NCI-H226 (cell line): Measurements from ENCODE around the gene SPATC1L.
A peak's percentile ranks its signal among the peaks of the same experiment; 100 is the strongest.

Source experiments
- DNase-seq: peaks from one replicate; pipeline ENCODE4 v3.0.0-alpha.2; 2015

Gene SPATC1L

GRCh38 chr21:46160907-46161632 is 23.2 kb downstream of the SPATC1L start:
- no peak for DNase-seq

GRCh38 chr21:46160657-46160906 is 23.7 kb downstream of the SPATC1L start:
- no peak for DNase-seq

- DNase-seq: no peak
Measured at GRCh38 chr21:46159841-46160656, 24.2 kb downstream of the SPATC1L start.

GRCh38 chr21:46159390-46159789 is 24.9 kb downstream of the SPATC1L start:
- no peak for DNase-seq

GRCh38 chr21:46158666-46159300 is 25.5 kb downstream of the SPATC1L start:
- DNase-seq: no peak

- no peak for DNase-seq
Measured at GRCh38 chr21:46157987-46158451, 26.2 kb downstream of the SPATC1L start.

- no peak for DNase-seq
Measured at GRCh38 chr21:46157396-46157986, 26.8 kb downstream of the SPATC1L start.

- no peak for DNase-seq
Measured at GRCh38 chr21:46156678-46157077, 27.6 kb downstream of the SPATC1L start.

- no peak for DNase-seq
Measured at GRCh38 chr21:46156378-46156645, 27.9 kb downstream of the SPATC1L start.

- DNase-seq: no peak
Measured at GRCh38 chr21:46155514-46156377, 28.5 kb downstream of the SPATC1L start, which contains the start of gene FTCD. Gene FTCD, minus strand, starts transcription at chr21:46155579. Its CDS starts 56 bp downstream, at chr21:46155523.

- DNase-seq: no peak
Measured at GRCh38 chr21:46154955-46155513, 29.2 kb downstream of the SPATC1L start.

- no peak for DNase-seq
Measured at GRCh38 chr21:46154155-46154954, 29.9 kb downstream of the SPATC1L start.

GRCh38 chr21:46153247-46154154 is 30.8 kb downstream of the SPATC1L start:
- peak; percentile 9 for DNase-seq

GRCh38 chr21:46152927-46153246 is 31.4 kb downstream of the SPATC1L start:
- no peak for DNase-seq

- no peak for DNase-seq
Measured at GRCh38 chr21:46151989-46152926, 32.0 kb downstream of the SPATC1L start.

- DNase-seq: no peak
Measured at GRCh38 chr21:46151261-46151988, 32.8 kb downstream of the SPATC1L start.

GRCh38 chr21:46150491-46151121 is 33.7 kb downstream of the SPATC1L start:
- DNase-seq: no peak

- DNase-seq: no peak
Measured at GRCh38 chr21:46150073-46150472, 34.2 kb downstream of the SPATC1L start.
